ENCODE measurements around the gene TTC7B. TPM values are rescaled to one million over a fixed set of nuclear protein-coding genes. Genes with fewer than 3 reads are reported as not detected.

Gene TTC7B
- total and polyA plus RNA-seq, 10 of the 15 experiments (the other 5 are each of a cell fraction or from before 2014, with no cell fraction given), result under 0.01 to 1.1 (median 0.26) TPM; not detected in 2

- TF ChIP-seq MTA3 (IDR thresholded peaks at IDR 0.05; ENCODE audit: borderline replicate concordance, low read length) (no peak), CHD2 (IDR thresholded peaks at IDR 0.05; ENCODE audit: borderline replicate concordance, low read depth, low read length) (no peak)
- no TSS peak for BruUV-seq (replicated peaks)
- in situ Hi-C loops (cut with MboI) (no loop called here), intact Hi-C loops (cut with micrococcal nuclease; ENCODE audit: unreplicated experiment) (no loop called here)
- no peaks in the 10 kb centered on the region for H3K4me1 ChIP-seq (ENCODE audit: control insufficient read depth, insufficient read depth, low read length)
- WGBS (ENCODE audit: insufficient coverage, insufficient replicate concordance, low lambda C conversion rate, missing lambda C conversion rate), result 44% methylated on average over 12 of the region's 12 CpGs
- POLR2A ChIA-PET, result interaction anchor here (0.6 kb wide), 1 partner anchor 93 kb away, joined by 3 read pairs; no protein-coding TSS in a partner anchor
- SMC1A ChIA-PET (ENCODE audit: uncharacterized antibody, unreplicated experiment), result no interaction called here
- no peak overlapping the region for H3K27ac ChIP-seq (ENCODE audit: control insufficient read depth, insufficient read depth)
- H3K9me3 ChIP-seq (replicated peaks; ENCODE audit: control insufficient read depth, insufficient read depth, low read length), result no peaks in the 10 kb centered on the region
- H3K27me3 ChIP-seq (replicated peaks in 1 of 2; ENCODE audit: control insufficient read depth in 2 of 2, insufficient read depth in 2 of 2, low read length in 1 of 2), result no peaks in the 10 kb centered on the region; a peak in 2 of 4 replicates
- DNase-seq (ENCODE audit: low read depth, low spot score) (no peak), FAIRE-seq (no peak), ATAC-seq (no peak)
- CTCF ChIA-PET, result no interaction called here
- no peaks in the 10 kb centered on the region for H3K79me2 ChIP-seq (ENCODE audit: control insufficient read depth, insufficient read depth, low read length)
- no peak overlapping the region for H3K4me2 ChIP-seq (ENCODE audit: control insufficient read depth, insufficient read depth)
- no peak overlapping the region for H2AFZ ChIP-seq (ENCODE audit: control insufficient read depth, low read depth, low read length)
- H4K20me1 ChIP-seq (ENCODE audit: control insufficient read depth, insufficient read depth), result no peaks in the 10 kb centered on the region
- no peak overlapping the region for H3K4me3 ChIP-seq
- RAD21 ChIA-PET (ENCODE audit: unreplicated experiment), result no interaction called here
- H3K36me3 ChIP-seq (ENCODE audit: control insufficient read depth in 2 of 2, insufficient read depth in 2 of 2, low read length in 1 of 2), result no peaks in the 10 kb centered on the region
- H3K9ac ChIP-seq (ENCODE audit: control insufficient read depth, insufficient read depth, low read length), result no peak overlapping the region
Observed at GRCh38 chr14:90539996-90540395, 276.2 kb downstream of the TTC7B start.

- in situ Hi-C loops (cut with MboI) (no loop called here), intact Hi-C loops (cut with micrococcal nuclease; ENCODE audit: unreplicated experiment) (no loop called here)
- Histone ChIP-seq H3K4me2 (ENCODE audit: control insufficient read depth, insufficient read depth) (no peak overlapping the region), H3K4me3 (no peak overlapping the region), H3K27ac (ENCODE audit: control insufficient read depth, insufficient read depth) (no peak overlapping the region), H4K20me1 (ENCODE audit: control insufficient read depth, insufficient read depth) (no peaks in the 10 kb centered on the region), H3K9ac (ENCODE audit: control insufficient read depth, insufficient read depth, low read length) (no peak overlapping the region), H3K79me2 (ENCODE audit: control insufficient read depth, insufficient read depth, low read length) (no peaks in the 10 kb centered on the region), H2AFZ (ENCODE audit: control insufficient read depth, low read depth, low read length) (no peak overlapping the region), H3K27me3 (replicated peaks in 1 of 2; ENCODE audit: control insufficient read depth in 2 of 2, insufficient read depth in 2 of 2, low read length in 1 of 2) (no peaks in the 10 kb centered on the region; a peak in 1 of 4 replicates), H3K9me3 (replicated peaks; ENCODE audit: control insufficient read depth, insufficient read depth, low read length) (no peaks in the 10 kb centered on the region), H3K4me1 (ENCODE audit: control insufficient read depth, insufficient read depth, low read length) (no peaks in the 10 kb centered on the region), H3K36me3 (ENCODE audit: control insufficient read depth in 2 of 2, insufficient read depth in 2 of 2, low read length in 1 of 2) (no peaks in the 10 kb centered on the region)
- ATAC-seq (no peak), FAIRE-seq (no peak), DNase-seq (ENCODE audit: low read depth, low spot score) (no peak)
- BruUV-seq (replicated peaks), result no TSS peak
- ChIA-PET RAD21 (ENCODE audit: unreplicated experiment) (no interaction called here), POLR2A (no interaction called here), SMC1A (ENCODE audit: uncharacterized antibody, unreplicated experiment) (no interaction called here), CTCF (no interaction called here)
- TF ChIP-seq TCF3 (IDR thresholded peaks at IDR 0.05; ENCODE audit: borderline replicate concordance, insufficient read depth, low read depth, low read length), result no peak
- TF ChIP-seq CEBPB (IDR thresholded peaks at IDR 0.05; ENCODE audit: borderline replicate concordance in 1 of 2, low read depth in 2 of 2, low read length in 2 of 2), result no peak
- WGBS (ENCODE audit: insufficient coverage, insufficient replicate concordance, low lambda C conversion rate, missing lambda C conversion rate), result 20% methylated on average over 3 of the region's 3 CpGs
Observed at GRCh38 chr14:90539496-90539775, 276.8 kb downstream of the TTC7B start.
